SU-DHL-6 (cell line): ENCODE data around the gene ZNRF1.

ENCODE experiments used
- H2AFZ ChIP-seq: fragments of 200-600 bp; sonication (generic); 2 replicates; pipeline ENCODE4 v1.6.1; 2014; ENCODE audit warnings: low read depth, mild to moderate bottlenecking, moderate library complexity, mixed read lengths, antibody characterized with exemption, low read length; ENCODE audit not compliant: severe bottlenecking
- H3F3A ChIP-seq: fragments of 200-600 bp; shearing (Covaris generic); 2 replicates; pipeline ENCODE4 v1.6.0; 2016; ENCODE audit warnings: antibody characterized with exemption, mild to moderate bottlenecking; ENCODE audit not compliant: insufficient read depth
- H3K27ac ChIP-seq: fragments of 200-600 bp; sonication (generic); 2 replicates; pipeline ENCODE4 v1.5.1; 2016; ENCODE audit warnings: low read depth, mild to moderate bottlenecking, low read length, moderate library complexity, mixed read lengths
- H3K27me3 ChIP-seq: fragments of 200-600 bp; sonication (generic), shearing (Covaris generic); 2 replicates; pipeline ENCODE4 v1.6.0; 2014; ENCODE audit warnings: mild to moderate bottlenecking, low read length
- H3K36me3 ChIP-seq: fragments of 200-600 bp; sonication (generic); 2 replicates; pipeline ENCODE4 v1.6.1; 2014; ENCODE audit warnings: mild to moderate bottlenecking, low read length, mixed read lengths
- H3K4me2 ChIP-seq: fragments of 300-600, 200-600 bp; shearing (Covaris generic), sonication (generic); 2 replicates; pipeline ENCODE4 v1.6.0; 2014; ENCODE audit warnings: low read length, low read depth, mild to moderate bottlenecking; ENCODE audit not compliant: poor library complexity, severe bottlenecking
- H3K4me3 ChIP-seq: fragments of 200-600 bp; sonication (generic); 2 replicates; pipeline ENCODE4 v1.5.1; 2014; ENCODE audit warnings: antibody characterized with exemption, low read length, mild to moderate bottlenecking, mixed read lengths; ENCODE audit not compliant: insufficient read depth, poor library complexity, severe bottlenecking
- H3K79me2 ChIP-seq: fragments of 200-600 bp; sonication (generic); 2 replicates; pipeline ENCODE4 v1.6.1; 2014; ENCODE audit warnings: mild to moderate bottlenecking, low read length, moderate library complexity; ENCODE audit not compliant: insufficient read depth
- H3K9ac ChIP-seq: fragments of 200-600 bp; sonication (generic); 2 replicates; pipeline ENCODE4 v1.7.0; 2014; ENCODE audit warnings: mild to moderate bottlenecking, low read length
- H3K9me2 ChIP-seq: fragments of 200-600 bp; sonication (generic); replicated peaks from 2 replicates; pipeline ENCODE4 v1.6.1; 2014; ENCODE audit warnings: low read length; ENCODE audit not compliant: insufficient read depth
- H3K9me3 ChIP-seq: fragments of 200-600 bp; sonication (generic); 2 replicates; pipeline ENCODE4 v1.6.1; 2014; ENCODE audit warnings: low read length, mixed read lengths; ENCODE audit not compliant: insufficient read depth
- H4K20me1 ChIP-seq: fragments of 200-600 bp; sonication (generic); 2 replicates; pipeline ENCODE4 v1.6.1; 2014; ENCODE audit warnings: low read depth, mild to moderate bottlenecking, antibody characterized with exemption, low read length, moderate library complexity, mixed read lengths
- CTCF ChIP-seq: fragments of 200-600 bp; sonication (generic); IDR thresholded peaks from one replicate; pipeline ENCODE4 v1.5.1; 2017; ENCODE audit warnings: antibody characterized with exemption, mild to moderate bottlenecking, low read length, moderate library complexity; ENCODE audit not compliant: insufficient read depth, poor library complexity, severe bottlenecking
- EZH2phosphoT487 ChIP-seq: fragments of 200-600 bp; sonication (generic), shearing (Covaris generic); conservative IDR thresholded peaks from 2 replicates; pipeline ENCODE4 v1.6.1; 2018; ENCODE audit warnings: mild to moderate bottlenecking, antibody characterized with exemption, low read length, moderate library complexity, mixed read lengths

ZNRF1 gene

GRCh38 chr16:75064403-75065148 lies 65.8 kb downstream of the ZNRF1 start:
- H3K4me2 ChIP-seq = no peak overlapping the region
- H3K36me3 ChIP-seq = no peaks in the 10 kb centered on the region
- H3F3A ChIP-seq = no peaks in the 10 kb centered on the region
- no peak for TF ChIP-seq CTCF
- TF ChIP-seq EZH2phosphoT487 = no peak
- H3K27ac ChIP-seq = no peak overlapping the region
- no peak overlapping the region for H3K9ac ChIP-seq
- no peaks in the 10 kb centered on the region for H3K27me3 ChIP-seq
- no peaks in the 10 kb centered on the region for H3K9me3 ChIP-seq
- no peak overlapping the region for H2AFZ ChIP-seq
- H3K4me3 ChIP-seq = no peak overlapping the region
- no peaks in the 10 kb centered on the region for H3K9me2 ChIP-seq
- H4K20me1 ChIP-seq = no peaks in the 10 kb centered on the region
- no peaks in the 10 kb centered on the region for H3K79me2 ChIP-seq

- H3K4me2 ChIP-seq = no peak overlapping the region
- no peaks in the 10 kb centered on the region for H3F3A ChIP-seq
- no peaks in the 10 kb centered on the region for H4K20me1 ChIP-seq
- H3K79me2 ChIP-seq = no peaks in the 10 kb centered on the region
- no peaks in the 10 kb centered on the region for H3K9me3 ChIP-seq
- H3K27ac ChIP-seq = no peak overlapping the region
- no peaks in the 10 kb centered on the region for H3K9me2 ChIP-seq
- TF ChIP-seq CTCF = no peak
- TF ChIP-seq EZH2phosphoT487 = no peak
- no peaks in the 10 kb centered on the region for H3K27me3 ChIP-seq
- H3K4me3 ChIP-seq = no peak overlapping the region
- no peaks in the 10 kb centered on the region for H3K36me3 ChIP-seq
- no peak overlapping the region for H2AFZ ChIP-seq
- no peak overlapping the region for H3K9ac ChIP-seq
Measured at GRCh38 chr16:75065149-75065505, 66.3 kb downstream of the ZNRF1 start.

GRCh38 chr16:75065521-75066149 lies 66.8 kb downstream of the ZNRF1 start:
- H3K36me3 ChIP-seq = no peaks in the 10 kb centered on the region
- H3K27me3 ChIP-seq = no peaks in the 10 kb centered on the region
- no peak overlapping the region for H3K27ac ChIP-seq
- no peak overlapping the region for H3K4me3 ChIP-seq
- H3K9me2 ChIP-seq = no peaks in the 10 kb centered on the region
- H3K4me2 ChIP-seq = no peak overlapping the region
- no peaks in the 10 kb centered on the region for H4K20me1 ChIP-seq
- no peak overlapping the region for H3K9ac ChIP-seq
- H3K79me2 ChIP-seq = no peaks in the 10 kb centered on the region
- H3F3A ChIP-seq = no peaks in the 10 kb centered on the region
- no peak overlapping the region for H2AFZ ChIP-seq
- no peak for TF ChIP-seq EZH2phosphoT487
- no peak for TF ChIP-seq CTCF
- no peaks in the 10 kb centered on the region for H3K9me3 ChIP-seq
